Omental fat pad (tissue), 4 donors: ENCODE results near the gene CD99. TPM values are rescaled to one million over a fixed set of nuclear protein-coding genes. Genes with fewer than 3 reads are reported as not detected.

Experiments used
- ATAC-seq: fragments of 150-250 bp; one replicate; pipeline ENCODE4 v1.9.1; 2016; ENCODE audit warnings: mild to moderate bottlenecking, moderate library complexity; ENCODE audit not compliant: low FRiP score
- DNase-seq: peaks from one replicate; pipeline ENCODE4 v3.0.0-alpha.2; 2019; ENCODE audit warnings: low spot score
- CTCF ChIP-seq, 3 donors: fragments of 450-650 bp; IDR thresholded peaks; one replicate each; pipeline ENCODE4 v1.5.1; 2016 to 2017; ENCODE audit warnings: antibody characterized with exemption in 3 of 3, mild to moderate bottlenecking in 3 of 3, moderate library complexity in 2 of 3
- total RNA-seq, 4 donors: library from RNA; depleted of rRNA; stranded (reverse); fragments of >200 nt; gene quantifications; one replicate each; pipeline ENCODE4 v1.1.0, GENCODE V29; 2016

The CD99 gene
- total RNA-seq, 4 donors from 2014 or later: 206 to 412 (median 295) TPM

GRCh38 chrX:2694914-2695267, 3.8 kb downstream of the CD99 start:
- no peak for ATAC-seq
- no peak for TF ChIP-seq CTCF (IDR thresholded peaks at IDR 0.05)
- DNase-seq: no peak

GRCh38 chrX:2696698-2697215, 5.7 kb downstream of the CD99 start:
- DNase-seq (no peak), ATAC-seq (no peak)
- TF ChIP-seq CTCF (IDR thresholded peaks at IDR 0.05): no peak

- no peak for ATAC-seq
- no peak for TF ChIP-seq CTCF (IDR thresholded peaks at IDR 0.05)
- DNase-seq: no peak
Measured at GRCh38 chrX:2697306-2697705, 6.2 kb downstream of the CD99 start.

- no peak for TF ChIP-seq CTCF (IDR thresholded peaks at IDR 0.05)
- ATAC-seq (no peak), DNase-seq (no peak)
Measured at GRCh38 chrX:2697741-2698299, 6.7 kb downstream of the CD99 start.

- no peak for TF ChIP-seq CTCF (IDR thresholded peaks at IDR 0.05)
- ATAC-seq: no peak
- DNase-seq: no peak
Measured at GRCh38 chrX:2698604-2699003, 7.5 kb downstream of the CD99 start.

GRCh38 chrX:2699959-2700358, 8.9 kb downstream of the CD99 start:
- ATAC-seq: no peak
- no peak for TF ChIP-seq CTCF (IDR thresholded peaks at IDR 0.05)
- DNase-seq: no peak
